MCF 10A (cell line): ENCODE measurements around the gene MED15. TPM values are rescaled to one million over a fixed set of nuclear protein-coding genes. Genes with fewer than 3 reads are reported as not detected.

Experiments used
- BruUV-seq: library from RNA; stranded (reverse); fragments of 400-500 nt; replicated peaks from 2 replicates; lab custom pipeline; 2021; lab: Mats Ljungman, UMichigan
- CTCF ChIA-PET: fragments of 300-600 bp; sonication (Branson Sonifier 250); formaldehyde crosslinking; extraction: SDS; loops from one replicate; lab custom pipeline; 2021; ENCODE audit warnings: antibody characterized with exemption, inconsistent platforms; lab: Yijun Ruan, JAX
- POLR2A ChIA-PET: fragments of 300-600, 350-650 bp; sonication (Branson Sonifier 250); formaldehyde crosslinking; extraction: SDS; loops from one replicate; lab custom pipeline; 2020; ENCODE audit warnings: antibody characterized with exemption, inconsistent platforms; lab: Yijun Ruan, JAX
- DNase-seq: peaks from one replicate; pipeline ENCODE4 v3.0.0-alpha.2; 2018; ENCODE audit not compliant: unreplicated experiment
- H3K27ac Mint-ChIP-seq: one replicate; pipeline ENCODE4 v1.8.0; 2022; ENCODE audit warnings: mild to moderate bottlenecking, low read depth, mixed read lengths; ENCODE audit not compliant: unreplicated experiment
- H3K27me3 Mint-ChIP-seq: one replicate; pipeline ENCODE4 v1.8.0; 2022; ENCODE audit warnings: mixed read lengths; ENCODE audit not compliant: insufficient read depth, unreplicated experiment
- H3K36me3 Mint-ChIP-seq: one replicate; pipeline ENCODE4 v1.8.0; 2022; ENCODE audit warnings: mild to moderate bottlenecking, moderate library complexity, mixed read lengths; ENCODE audit not compliant: insufficient read depth, unreplicated experiment
- H3K4me1 Mint-ChIP-seq: one replicate; pipeline ENCODE4 v1.8.0; 2022; ENCODE audit warnings: mixed read lengths; ENCODE audit not compliant: insufficient read depth, unreplicated experiment
- H3K4me3 Mint-ChIP-seq: one replicate; pipeline ENCODE4 v1.8.0; 2022; ENCODE audit warnings: mild to moderate bottlenecking, moderate library complexity, mixed read lengths; ENCODE audit not compliant: unreplicated experiment
- H3K9me3 Mint-ChIP-seq: one replicate; pipeline ENCODE4 v1.8.0; 2022; ENCODE audit warnings: mixed read lengths; ENCODE audit not compliant: unreplicated experiment
- intact Hi-C: fragments of 100-400 bp; cut with micrococcal nuclease; formaldehyde crosslinking; loops from 2 replicates; pipeline ENCODE4 v1.14.1; 2022
- total RNA-seq: library from RNA; stranded (reverse); gene quantifications from 2 replicates; pipeline ENCODE4 v1.2.3, GENCODE V29; 2022
- TF ChIP-seq, protein P1 (sequence below): fragments of 200-600 bp; IDR thresholded peaks from one replicate; pipeline ENCODE4 v1.8.0; 2022; ENCODE audit warnings: antibody characterized with exemption, mild to moderate bottlenecking; ENCODE audit not compliant: unreplicated experiment

The MED15 gene
- total RNA-seq, 1 experiment from 2014 or later = 122 TPM

DNA sequence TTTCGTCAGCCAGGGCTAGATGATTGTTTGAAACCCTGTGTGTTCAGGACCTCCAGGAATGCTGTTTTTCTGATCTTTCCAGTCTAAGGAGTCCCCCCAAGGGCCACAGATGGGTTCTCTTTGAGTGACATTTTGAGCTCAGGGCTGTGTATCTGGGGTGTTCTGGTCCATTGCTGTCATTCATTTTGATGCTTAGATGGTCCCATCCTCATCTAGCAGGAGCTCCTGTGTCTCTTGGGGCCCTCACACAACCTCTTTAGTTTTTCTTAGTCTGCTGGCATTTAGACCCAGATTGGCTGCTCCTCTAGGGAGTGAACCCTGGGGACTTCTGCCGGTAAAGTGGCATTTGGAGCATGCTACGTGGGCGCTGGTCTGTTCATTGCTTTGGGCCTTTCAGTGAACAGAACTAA is 39.1 kb downstream of the MED15 start:
- peaks cover 39% of the 10 kb centered on the region for H3K36me3 Mint-ChIP-seq
- no TSS peak for BruUV-seq
- intact Hi-C loops = no loop called here
- no peaks in the 10 kb centered on the region for H3K9me3 Mint-ChIP-seq
- H3K4me3 Mint-ChIP-seq = no peak overlapping the region
- no peaks in the 10 kb centered on the region for H3K27me3 Mint-ChIP-seq
- TF ChIP-seq, protein P1, sequence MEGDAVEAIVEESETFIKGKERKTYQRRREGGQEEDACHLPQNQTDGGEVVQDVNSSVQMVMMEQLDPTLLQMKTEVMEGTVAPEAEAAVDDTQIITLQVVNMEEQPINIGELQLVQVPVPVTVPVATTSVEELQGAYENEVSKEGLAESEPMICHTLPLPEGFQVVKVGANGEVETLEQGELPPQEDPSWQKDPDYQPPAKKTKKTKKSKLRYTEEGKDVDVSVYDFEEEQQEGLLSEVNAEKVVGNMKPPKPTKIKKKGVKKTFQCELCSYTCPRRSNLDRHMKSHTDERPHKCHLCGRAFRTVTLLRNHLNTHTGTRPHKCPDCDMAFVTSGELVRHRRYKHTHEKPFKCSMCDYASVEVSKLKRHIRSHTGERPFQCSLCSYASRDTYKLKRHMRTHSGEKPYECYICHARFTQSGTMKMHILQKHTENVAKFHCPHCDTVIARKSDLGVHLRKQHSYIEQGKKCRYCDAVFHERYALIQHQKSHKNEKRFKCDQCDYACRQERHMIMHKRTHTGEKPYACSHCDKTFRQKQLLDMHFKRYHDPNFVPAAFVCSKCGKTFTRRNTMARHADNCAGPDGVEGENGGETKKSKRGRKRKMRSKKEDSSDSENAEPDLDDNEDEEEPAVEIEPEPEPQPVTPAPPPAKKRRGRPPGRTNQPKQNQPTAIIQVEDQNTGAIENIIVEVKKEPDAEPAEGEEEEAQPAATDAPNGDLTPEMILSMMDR = no peak
- POLR2A ChIA-PET = interaction anchor here (0.9 to 2.8 kb wide), 2 partner anchors 15 to 38 kb away, joined by 4 to 10 read pairs; no protein-coding TSS in a partner anchor
- CTCF ChIA-PET = interaction anchor here (0.6 to 1.0 kb wide), 2 partner anchors 18 to 76 kb away, joined by 3 to 4 read pairs; no protein-coding TSS in a partner anchor
- DNase-seq = no peak
- H3K4me1 Mint-ChIP-seq = peaks cover 28% of the 10 kb centered on the region
- H3K27ac Mint-ChIP-seq = no peak overlapping the region

DNA sequence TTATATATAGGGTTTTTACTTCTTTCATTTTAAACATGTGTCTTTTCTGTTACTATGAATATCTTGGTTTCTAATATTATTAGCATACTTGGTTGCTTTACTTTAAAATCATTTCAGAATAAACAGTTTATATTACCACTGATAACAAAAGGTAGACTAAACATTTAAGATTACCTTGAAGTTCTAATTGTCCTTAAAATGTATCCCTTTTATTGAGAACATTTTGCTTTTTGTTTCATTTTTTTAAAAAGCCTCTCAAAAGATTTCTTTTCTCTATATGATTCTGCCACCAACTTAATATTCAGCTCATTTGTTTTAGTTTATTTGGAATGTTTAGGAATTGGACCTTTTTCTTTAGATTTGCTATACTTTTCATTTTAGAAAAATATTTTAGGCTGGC is 39.6 kb downstream of the MED15 start:
- Mint-ChIP-seq H3K27ac (no peak overlapping the region), H3K4me1 (peaks cover 28% of the 10 kb centered on the region), H3K27me3 (no peaks in the 10 kb centered on the region), H3K9me3 (no peaks in the 10 kb centered on the region), H3K4me3 (no peak overlapping the region), H3K36me3 (peaks cover 39% of the 10 kb centered on the region)
- TF ChIP-seq, protein P1 = no peak
- POLR2A ChIA-PET = interaction anchor here (0.9 to 2.8 kb wide), 2 partner anchors 15 to 38 kb away, joined by 4 to 10 read pairs; no protein-coding TSS in a partner anchor
- CTCF ChIA-PET = interaction anchor here (1.0 kb wide), 1 partner anchor 17 kb away, joined by 4 read pairs; no protein-coding TSS in a partner anchor
- no TSS peak for BruUV-seq
- DNase-seq = no peak
- intact Hi-C loops = no loop called here

DNA sequence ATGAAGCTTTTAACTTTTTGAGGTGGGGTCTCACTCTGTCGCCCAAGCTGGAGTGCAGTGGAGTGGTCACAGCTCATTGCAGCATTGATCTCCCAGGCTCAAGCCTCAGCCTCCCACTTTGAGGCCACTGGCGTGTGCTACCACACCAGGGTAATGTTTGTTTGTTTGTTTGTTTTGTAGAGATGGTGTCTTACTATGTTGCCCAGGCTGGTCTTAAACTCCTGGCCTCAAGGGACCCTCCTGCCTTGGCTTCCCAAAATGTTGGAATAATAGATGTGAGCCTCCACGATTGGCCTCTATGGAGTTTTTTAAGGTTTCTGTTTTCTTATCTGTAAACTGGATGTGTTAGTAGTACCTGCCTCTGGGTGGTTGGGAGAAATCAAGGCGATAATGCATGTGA is 41.4 kb downstream of the MED15 start:
- POLR2A ChIA-PET = interaction anchor here (1.4 kb wide), 1 partner anchor 15 kb away, joined by 4 read pairs; no protein-coding TSS in a partner anchor
- CTCF ChIA-PET = interaction anchor here (1.4 kb wide), 1 partner anchor 15 kb away, joined by 7 read pairs; no protein-coding TSS in a partner anchor
- intact Hi-C loops = no loop called here
- Mint-ChIP-seq H3K4me3 (no peak overlapping the region), H3K36me3 (peaks cover 41% of the 10 kb centered on the region), H3K9me3 (no peaks in the 10 kb centered on the region), H3K27me3 (no peaks in the 10 kb centered on the region), H3K4me1 (peaks cover 20% of the 10 kb centered on the region), H3K27ac (peak overlapping the region; percentile 80)
- no TSS peak for BruUV-seq
- no peak for DNase-seq
- TF ChIP-seq, protein P1 = no peak

DNA sequence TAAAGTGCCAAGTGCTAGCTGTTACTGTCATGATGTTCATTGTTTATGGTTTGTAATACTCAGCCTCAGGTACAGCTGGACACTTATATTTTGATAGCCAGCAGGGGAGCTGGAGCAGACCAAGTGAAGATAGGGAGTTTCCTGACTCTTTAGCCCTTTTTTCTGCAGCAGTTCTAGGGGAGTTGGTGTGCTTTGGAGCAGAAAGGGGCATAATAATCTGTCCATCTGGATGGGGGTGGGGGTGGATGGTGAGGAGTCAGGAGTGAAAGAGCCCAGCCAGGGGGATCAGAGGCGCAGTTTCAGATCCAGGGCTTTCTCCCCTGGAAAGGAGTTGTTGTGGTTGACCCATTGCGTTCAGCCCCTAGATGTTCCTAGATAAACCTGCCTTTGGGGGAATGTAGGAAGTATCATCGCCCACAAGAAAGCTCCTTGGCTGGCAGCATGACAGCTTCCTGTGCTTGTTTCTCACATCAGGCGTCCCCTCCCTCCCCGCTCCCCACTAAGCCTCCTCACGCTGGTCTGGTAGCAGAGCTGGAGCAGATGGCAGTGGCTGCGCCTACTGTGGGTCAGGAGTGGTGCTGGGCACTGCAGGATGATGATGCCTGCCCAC is 41.9 kb downstream of the MED15 start:
- H3K36me3 Mint-ChIP-seq = peaks cover 41% of the 10 kb centered on the region
- peak overlapping the region; percentile 80 for H3K27ac Mint-ChIP-seq
- no TSS peak for BruUV-seq
- TF ChIP-seq, protein P1 = no peak
- no peaks in the 10 kb centered on the region for H3K27me3 Mint-ChIP-seq
- no peaks in the 10 kb centered on the region for H3K9me3 Mint-ChIP-seq
- CTCF ChIA-PET = interaction anchor here (1.4 kb wide), 1 partner anchor 15 kb away, joined by 7 read pairs; no protein-coding TSS in a partner anchor
- no peak overlapping the region for H3K4me3 Mint-ChIP-seq
- POLR2A ChIA-PET = interaction anchor here (1.4 kb wide), 1 partner anchor 15 kb away, joined by 4 read pairs; no protein-coding TSS in a partner anchor
- DNase-seq = no peak
- intact Hi-C loops = no loop called here
- peaks cover 20% of the 10 kb centered on the region for H3K4me1 Mint-ChIP-seq
